ENCODE results near the gene PDE10A.

- TF ChIP-seq CTCF (IDR thresholded peaks at IDR 0.05; ENCODE audit: poor library complexity) (no peak), EZH2phosphoT487 (IDR thresholded peaks at IDR 0.05; ENCODE audit: low read depth, severe bottlenecking, unreplicated experiment) (no peak)
These were observed 209.6 kb downstream of the PDE10A start for GRCh38 chr6:165453395-165453794.
